Neural cell (in vitro differentiated cells): ENCODE results near the gene ARFIP2. TPM values are rescaled to one million over a fixed set of nuclear protein-coding genes. Genes with fewer than 3 reads are reported as not detected.

Experiments used
- H2AFZ ChIP-seq: fragments of 200-600, 300-800 bp; sonication (generic), shearing (Covaris generic); 2 replicates; pipeline ENCODE4 v1.6.0; 2014; ENCODE audit warnings: low read depth, mild to moderate bottlenecking, antibody characterized with exemption, low read length, moderate library complexity
- H3F3A ChIP-seq: fragments of 200-600 bp; shearing (Covaris generic); 2 replicates; pipeline ENCODE4 v1.6.1; 2016; ENCODE audit warnings: mild to moderate bottlenecking, moderate library complexity, mixed read lengths, antibody characterized with exemption, low read length; ENCODE audit not compliant: insufficient read depth, poor library complexity, severe bottlenecking
- H3K27ac ChIP-seq: fragments of 200-600, 300-800 bp; sonication (generic), shearing (Covaris generic); 2 replicates; pipeline ENCODE4 v1.5.1; 2014; ENCODE audit warnings: mild to moderate bottlenecking, low read length, moderate library complexity
- H3K27me3 ChIP-seq: fragments of 300-800, 200-600 bp; sonication (generic), shearing (Covaris generic); 2 replicates; pipeline ENCODE4 v1.6.0; 2014; ENCODE audit warnings: mild to moderate bottlenecking, low read depth, low read length, moderate library complexity; ENCODE audit not compliant: insufficient read depth
- H3K36me3 ChIP-seq: fragments of 300-800, 200-600 bp; sonication (generic), shearing (Covaris generic); 2 replicates; pipeline ENCODE4 v1.5.1; 2014; ENCODE audit warnings: mild to moderate bottlenecking, antibody characterized with exemption, low read length, moderate library complexity; ENCODE audit not compliant: insufficient read depth
- H3K4me2 ChIP-seq: fragments of 300-800, 200-600 bp; sonication (generic), shearing (Covaris generic); 2 replicates; pipeline ENCODE4 v1.6.0; 2014; ENCODE audit warnings: mild to moderate bottlenecking, low read length
- H3K4me3 ChIP-seq: fragments of 300-800, 200-600 bp; sonication (generic), shearing (Covaris generic); 2 replicates; pipeline ENCODE4 v1.5.1; 2014; ENCODE audit warnings: mild to moderate bottlenecking, low read length, moderate library complexity
- H3K79me2 ChIP-seq: fragments of 200-600 bp; shearing (Covaris generic); replicated peaks from 2 replicates; pipeline ENCODE4 v1.6.0; 2014; ENCODE audit warnings: mild to moderate bottlenecking, low read length, moderate library complexity; ENCODE audit not compliant: insufficient read depth
- H3K9ac ChIP-seq: fragments of 300-800, 200-600 bp; sonication (generic), shearing (Covaris generic); 2 replicates; pipeline ENCODE4 v1.6.1; 2016; ENCODE audit warnings: mild to moderate bottlenecking, low read length, mixed read lengths
- H3K9me2 ChIP-seq: fragments of 200-600 bp; shearing (Covaris generic); 2 replicates; pipeline ENCODE4 v1.6.1; 2016; ENCODE audit warnings: mild to moderate bottlenecking, low read length, mixed read lengths; ENCODE audit not compliant: insufficient read depth
- H3K9me3 ChIP-seq: fragments of 200-600, 300-800 bp; sonication (generic), shearing (Covaris generic); 2 replicates; pipeline ENCODE4 v1.6.1; 2016; ENCODE audit warnings: mild to moderate bottlenecking, mixed run types, low read length, moderate library complexity, mixed read lengths
- H4K20me1 ChIP-seq: fragments of 200-600 bp; shearing (Covaris generic); 2 replicates; pipeline ENCODE4 v1.6.1; 2016; ENCODE audit warnings: mild to moderate bottlenecking, mixed run types; ENCODE audit not compliant: insufficient read depth
- EP300 ChIP-seq: fragments of 450-650 bp; conservative IDR thresholded peaks from 2 replicates; pipeline ENCODE4 v1.6.1; 2014; ENCODE audit warnings: antibody characterized with exemption, mild to moderate bottlenecking, moderate library complexity; ENCODE audit not compliant: poor library complexity, severe bottlenecking
- EZH2 ChIP-seq: fragments of 200-600, 300-800 bp; shearing (Covaris generic), sonication (generic); IDR thresholded peaks from 2 replicates; pipeline ENCODE4 v1.6.1; 2014; ENCODE audit warnings: antibody characterized with exemption, low read length, borderline replicate concordance, mild to moderate bottlenecking; ENCODE audit not compliant: insufficient read depth, poor library complexity, severe bottlenecking
- MXI1 ChIP-seq: fragments of 450-650 bp; conservative IDR thresholded peaks from 2 replicates; pipeline ENCODE4 v1.6.1; 2014; ENCODE audit warnings: antibody characterized with exemption, mild to moderate bottlenecking; ENCODE audit not compliant: poor library complexity, severe bottlenecking
- POLR2AphosphoS5 ChIP-seq: IDR thresholded peaks from 2 replicates; pipeline ENCODE4 v1.6.1; 2012
- RAD21 ChIP-seq: fragments of 450-650 bp; conservative IDR thresholded peaks from 2 replicates; pipeline ENCODE4 v1.6.1; 2014; ENCODE audit warnings: antibody characterized with exemption, mild to moderate bottlenecking, moderate library complexity
- REST ChIP-seq: IDR thresholded peaks from 2 replicates; pipeline ENCODE4 v1.6.1; 2012; ENCODE audit warnings: borderline replicate concordance
- SMC3 ChIP-seq: fragments of 450-650 bp; conservative IDR thresholded peaks from 2 replicates; pipeline ENCODE4 v1.6.1; 2014; ENCODE audit warnings: antibody characterized with exemption, mild to moderate bottlenecking, moderate library complexity; ENCODE audit not compliant: poor library complexity
- TAF1 ChIP-seq: IDR thresholded peaks from 2 replicates; pipeline ENCODE4 v1.6.1; 2012; ENCODE audit warnings: low read depth
- polyA plus RNA-seq: library from polyadenylated mRNA; depleted of rRNA; stranded (reverse); fragments of >200 nt; gene quantifications from 2 replicates; pipeline ENCODE4 v1.2.3, GENCODE V29; 2014
- TF ChIP-seq, protein P1 (sequence below): fragments of 450-650 bp; IDR thresholded peaks from 2 replicates; pipeline ENCODE4 v1.5.1; 2014; ENCODE audit warnings: antibody characterized with exemption, mild to moderate bottlenecking, moderate library complexity; ENCODE audit not compliant: poor library complexity, severe bottlenecking

The ARFIP2 gene
- polyA plus RNA-seq, 1 donor from 2014 or later, result 83.7 TPM

DNA sequence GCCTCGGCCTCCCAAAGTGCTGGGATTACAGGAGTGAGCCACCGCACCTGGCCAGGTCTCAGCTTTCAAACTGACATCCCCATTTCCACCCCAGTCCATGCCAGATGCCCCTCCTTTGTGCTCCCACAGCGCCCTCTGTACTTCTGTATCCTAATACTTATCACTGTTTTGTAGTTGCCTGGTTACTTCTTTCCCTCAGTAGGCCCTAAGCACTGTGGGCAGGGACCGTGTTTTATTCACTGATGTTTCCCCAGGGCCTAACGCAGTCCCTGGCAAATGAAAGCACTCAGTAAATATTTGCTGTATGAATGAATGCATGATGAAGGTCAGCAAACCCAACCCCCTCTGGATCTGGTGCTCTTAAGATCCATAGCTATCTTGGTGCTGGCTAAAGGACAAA lies 5.2 kb downstream of the ARFIP2 start:
- Histone ChIP-seq H3F3A (no peaks in the 10 kb centered on the region), H3K27ac (no peak overlapping the region), H3K27me3 (no peaks in the 10 kb centered on the region), H3K4me3 (no peak overlapping the region), H4K20me1 (no peaks in the 10 kb centered on the region), H3K9me3 (no peaks in the 10 kb centered on the region), H3K36me3 (no peaks in the 10 kb centered on the region), H3K9me2 (no peaks in the 10 kb centered on the region), H3K9ac (no peak overlapping the region), H3K79me2 (peaks cover 21% of the 10 kb centered on the region), H3K4me2 (no peak overlapping the region), H2AFZ (no peak overlapping the region)
- TF ChIP-seq, protein P1, sequence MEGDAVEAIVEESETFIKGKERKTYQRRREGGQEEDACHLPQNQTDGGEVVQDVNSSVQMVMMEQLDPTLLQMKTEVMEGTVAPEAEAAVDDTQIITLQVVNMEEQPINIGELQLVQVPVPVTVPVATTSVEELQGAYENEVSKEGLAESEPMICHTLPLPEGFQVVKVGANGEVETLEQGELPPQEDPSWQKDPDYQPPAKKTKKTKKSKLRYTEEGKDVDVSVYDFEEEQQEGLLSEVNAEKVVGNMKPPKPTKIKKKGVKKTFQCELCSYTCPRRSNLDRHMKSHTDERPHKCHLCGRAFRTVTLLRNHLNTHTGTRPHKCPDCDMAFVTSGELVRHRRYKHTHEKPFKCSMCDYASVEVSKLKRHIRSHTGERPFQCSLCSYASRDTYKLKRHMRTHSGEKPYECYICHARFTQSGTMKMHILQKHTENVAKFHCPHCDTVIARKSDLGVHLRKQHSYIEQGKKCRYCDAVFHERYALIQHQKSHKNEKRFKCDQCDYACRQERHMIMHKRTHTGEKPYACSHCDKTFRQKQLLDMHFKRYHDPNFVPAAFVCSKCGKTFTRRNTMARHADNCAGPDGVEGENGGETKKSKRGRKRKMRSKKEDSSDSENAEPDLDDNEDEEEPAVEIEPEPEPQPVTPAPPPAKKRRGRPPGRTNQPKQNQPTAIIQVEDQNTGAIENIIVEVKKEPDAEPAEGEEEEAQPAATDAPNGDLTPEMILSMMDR, result no peak
- TF ChIP-seq TAF1 (no peak), SMC3 (no peak), REST (no peak), MXI1 (no peak), POLR2AphosphoS5 (no peak), EP300 (no peak), RAD21 (no peak), EZH2 (no peak)

GRCh38 chr11:6474806-6475500 lies 6.2 kb downstream of the ARFIP2 start:
- Histone ChIP-seq H3F3A (no peaks in the 10 kb centered on the region), H3K27me3 (no peaks in the 10 kb centered on the region), H3K27ac (no peak overlapping the region), H3K9me2 (no peaks in the 10 kb centered on the region), H4K20me1 (no peaks in the 10 kb centered on the region), H3K4me3 (peak overlapping the region; percentile 90), H3K4me2 (no peak overlapping the region), H3K79me2 (peaks cover 12% of the 10 kb centered on the region), H3K9me3 (no peaks in the 10 kb centered on the region), H3K36me3 (no peaks in the 10 kb centered on the region), H2AFZ (no peak overlapping the region), H3K9ac (no peak overlapping the region)
- TF ChIP-seq EZH2 (no peak), RAD21 (no peak)
